ENCODE measurements around the gene C11orf65.
"Not testable (repeated sequence)": the region's sequence is repeated elsewhere in the genome, so short reads cannot be mapped to it uniquely, and the experiment has no call there.

C11orf65 gene

DNA sequence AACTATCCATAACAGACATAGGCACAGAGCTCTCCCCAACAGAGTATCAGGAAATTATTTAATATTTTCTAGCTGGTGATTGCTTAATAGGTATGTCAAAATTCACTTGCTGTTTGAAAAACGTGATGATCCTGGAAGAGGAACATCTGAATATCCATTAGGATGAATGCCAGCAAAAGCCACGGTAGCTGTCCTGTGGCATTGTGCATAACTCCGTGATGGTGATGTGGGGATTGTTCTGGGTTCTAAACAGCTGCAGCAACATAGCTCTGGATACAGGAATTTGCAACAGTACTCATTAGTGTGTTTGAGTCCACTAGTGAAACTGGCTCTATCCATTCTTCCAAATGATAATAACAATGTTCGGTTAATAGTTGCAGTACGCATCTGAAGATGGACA is 78.8 kb downstream of the C11orf65 start:
- Histone ChIP-seq H3K9me3 (no peaks in the 10 kb centered on the region), H3K4me3 (no peak overlapping the region), H3K9ac (no peak overlapping the region), H3K4me1 (peaks cover 13% of the 10 kb centered on the region), H4K20me1 (no peaks in the 10 kb centered on the region), H3K27me3 (no peaks in the 10 kb centered on the region), H3K4me2 (no peak overlapping the region), H3K36me3 (no peaks in the 10 kb centered on the region), H3K27ac (no peak overlapping the region)
- TF ChIP-seq Cebpa-rat (IDR thresholded peaks at IDR 0.05): no peak

DNA sequence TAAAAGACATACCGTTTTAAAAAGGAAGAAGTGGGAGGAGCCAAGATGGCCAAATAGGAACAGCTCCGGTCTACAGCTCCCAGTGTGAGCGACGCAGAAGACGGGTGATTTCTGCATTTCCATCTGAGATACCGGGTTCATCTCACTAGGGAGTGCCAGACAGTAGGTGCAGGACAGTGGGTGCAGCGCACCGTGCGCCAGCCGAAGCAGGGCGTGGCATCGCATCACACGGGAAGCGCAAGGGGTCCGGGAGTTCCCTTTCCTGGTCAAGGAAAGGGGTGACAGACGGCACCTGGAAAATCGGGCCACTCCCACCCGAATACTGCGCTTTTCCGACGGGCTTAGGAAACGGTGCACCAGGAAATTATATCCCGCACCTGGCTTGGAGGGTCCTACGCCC is 93.8 kb downstream of the C11orf65 start:
- not testable (repeated sequence) for H4K20me1 ChIP-seq, H3K4me1 ChIP-seq, H3K9me3 ChIP-seq, H3K27ac ChIP-seq, H3K9ac ChIP-seq, H3K4me2 ChIP-seq, H3K27me3 ChIP-seq, H3K36me3 ChIP-seq, H3K4me3 ChIP-seq

DNA sequence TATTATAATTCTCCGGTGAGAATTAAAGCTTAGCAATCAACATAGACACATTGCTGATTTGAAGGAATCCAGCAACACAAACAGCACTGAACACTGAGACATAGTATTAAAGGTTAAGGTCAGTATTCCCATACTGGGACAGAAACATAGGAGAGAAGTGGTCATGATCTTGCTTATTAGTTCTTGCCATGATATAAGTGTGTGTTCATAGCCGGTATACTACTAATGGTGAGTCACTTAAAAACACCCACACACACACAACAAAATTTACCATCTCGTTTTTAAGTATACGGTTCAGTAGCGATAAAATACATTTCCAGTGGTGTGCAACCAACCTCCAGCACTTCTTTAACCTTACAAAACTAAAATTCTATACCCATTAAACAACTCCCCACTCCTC is 96.3 kb downstream of the C11orf65 start:
- no peak overlapping the region for H3K27ac ChIP-seq
- H4K20me1 ChIP-seq: no peaks in the 10 kb centered on the region
- no peak for TF ChIP-seq Cebpa-rat (IDR thresholded peaks at IDR 0.05)
- H3K9ac ChIP-seq: no peak overlapping the region
- H3K27me3 ChIP-seq: no peaks in the 10 kb centered on the region
- no peak overlapping the region for H3K4me2 ChIP-seq
- H3K4me1 ChIP-seq: no peaks in the 10 kb centered on the region
- H3K4me3 ChIP-seq: no peak overlapping the region
- H3K9me3 ChIP-seq: peaks cover 9% of the 10 kb centered on the region
- H3K36me3 ChIP-seq: peaks cover 14% of the 10 kb centered on the region

DNA sequence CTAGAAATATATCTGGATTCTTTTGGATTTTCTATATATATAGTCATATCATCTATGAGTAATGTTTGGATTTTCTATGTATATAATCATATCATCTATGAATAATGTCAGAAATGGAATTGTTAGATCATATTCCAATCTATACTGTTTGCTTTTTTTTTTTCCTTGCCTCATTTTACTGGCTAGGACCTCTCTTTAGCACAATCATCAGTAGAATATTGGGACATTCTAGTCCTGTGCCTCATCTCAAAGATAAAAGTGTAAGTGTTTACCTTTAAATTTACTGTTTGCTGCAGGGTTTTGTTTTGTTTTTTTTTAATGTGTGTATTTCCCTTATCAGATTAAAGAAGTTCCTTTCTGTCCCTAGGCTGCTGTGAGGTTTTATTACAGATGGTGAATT is 97.0 kb downstream of the C11orf65 start:
- H4K20me1 ChIP-seq: no peaks in the 10 kb centered on the region
- no peak overlapping the region for H3K4me2 ChIP-seq

DNA sequence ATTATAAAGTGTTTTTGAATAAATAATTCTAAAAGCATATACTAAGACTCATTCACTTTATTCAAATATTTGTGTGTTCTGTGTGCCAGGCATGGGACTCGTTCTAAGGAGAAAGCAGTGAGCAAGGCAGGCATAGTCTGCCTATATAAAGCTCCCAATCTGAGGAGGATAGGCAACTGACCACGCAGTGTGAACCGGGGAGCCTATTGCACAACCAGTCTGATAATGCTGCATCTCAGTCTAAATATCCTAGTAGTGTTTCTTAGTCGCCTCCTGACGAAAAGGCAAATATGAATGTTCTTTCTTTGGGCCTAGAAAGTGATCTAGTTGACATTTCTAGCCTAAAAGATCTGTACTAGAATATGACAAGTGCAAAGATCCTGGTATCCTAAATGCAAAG is 98.3 kb downstream of the C11orf65 start:
- peaks cover 8% of the 10 kb centered on the region for H3K9me3 ChIP-seq
- H3K4me2 ChIP-seq: no peak overlapping the region
- H3K4me3 ChIP-seq: no peak overlapping the region
- H3K4me1 ChIP-seq: no peaks in the 10 kb centered on the region
- TF ChIP-seq Cebpa-rat (IDR thresholded peaks at IDR 0.05): no peak
- H3K27me3 ChIP-seq: no peaks in the 10 kb centered on the region
- H3K9ac ChIP-seq: no peak overlapping the region
- H3K36me3 ChIP-seq: peaks cover 32% of the 10 kb centered on the region
- H4K20me1 ChIP-seq: no peaks in the 10 kb centered on the region
- no peak overlapping the region for H3K27ac ChIP-seq

More for the DNA sequence above, 97.0 kb downstream of the C11orf65 start:
- no peak for TF ChIP-seq Cebpa-rat (IDR thresholded peaks at IDR 0.05)
- Histone ChIP-seq H3K36me3 (peaks cover 19% of the 10 kb centered on the region), H3K4me1 (no peaks in the 10 kb centered on the region), H3K9ac (no peak overlapping the region), H3K9me3 (peaks cover 9% of the 10 kb centered on the region), H3K4me3 (no peak overlapping the region), H3K27me3 (no peaks in the 10 kb centered on the region), H3K27ac (no peak overlapping the region)

DNA sequence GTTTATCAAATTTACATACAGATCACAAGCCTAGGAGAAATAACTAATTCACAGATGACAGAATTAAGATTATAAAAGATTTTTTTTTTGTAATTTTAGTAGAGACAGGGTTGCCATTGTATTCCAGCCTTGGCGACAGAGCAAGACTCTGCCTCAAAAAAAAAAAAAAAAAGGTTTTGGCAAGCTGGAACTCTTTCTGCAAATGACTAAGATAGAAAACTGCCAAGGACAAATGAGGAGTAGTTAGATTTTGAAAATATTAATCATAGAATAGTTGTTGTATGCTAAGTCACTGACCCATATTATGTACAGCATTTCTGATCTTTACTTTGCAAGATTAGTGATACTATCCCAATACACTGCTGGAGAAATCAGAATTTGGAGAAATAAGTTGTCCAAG is 99.2 kb downstream of the C11orf65 start:
- Histone ChIP-seq H3K9ac (no peak overlapping the region), H4K20me1 (no peaks in the 10 kb centered on the region), H3K9me3 (no peaks in the 10 kb centered on the region), H3K4me3 (no peak overlapping the region), H3K36me3 (peaks cover 32% of the 10 kb centered on the region), H3K4me1 (no peaks in the 10 kb centered on the region), H3K4me2 (no peak overlapping the region), H3K27me3 (no peaks in the 10 kb centered on the region), H3K27ac (no peak overlapping the region)
- TF ChIP-seq Cebpa-rat (IDR thresholded peaks at IDR 0.05): no peak

DNA sequence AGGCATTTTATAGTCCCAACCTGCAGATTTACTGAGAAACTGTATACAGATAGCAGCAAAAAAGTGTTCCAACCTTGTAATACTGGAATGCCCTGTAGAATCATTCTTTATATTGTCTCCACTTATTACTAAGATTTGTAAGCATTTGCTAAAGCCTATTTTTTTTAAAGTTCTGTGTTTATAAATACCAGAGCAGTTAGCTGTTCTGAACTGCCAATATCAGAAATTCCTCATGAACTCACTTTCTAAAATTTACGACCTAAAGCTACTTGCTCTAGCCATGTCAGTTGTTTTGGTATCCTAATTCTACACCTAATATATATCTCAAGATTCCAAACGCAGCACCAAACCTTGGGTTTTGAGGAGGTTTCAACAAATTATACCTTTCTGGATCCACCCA is 103.2 kb downstream of the C11orf65 start:
- peaks cover 32% of the 10 kb centered on the region for H3K36me3 ChIP-seq
- no peak for TF ChIP-seq Cebpa-rat (IDR thresholded peaks at IDR 0.05)
- no peak overlapping the region for H3K4me2 ChIP-seq
- no peaks in the 10 kb centered on the region for H3K4me1 ChIP-seq
- H3K27me3 ChIP-seq: no peaks in the 10 kb centered on the region
- H3K27ac ChIP-seq: no peak overlapping the region
- no peak overlapping the region for H3K9ac ChIP-seq
- H4K20me1 ChIP-seq: no peaks in the 10 kb centered on the region
- H3K4me3 ChIP-seq: no peak overlapping the region
- no peaks in the 10 kb centered on the region for H3K9me3 ChIP-seq

DNA sequence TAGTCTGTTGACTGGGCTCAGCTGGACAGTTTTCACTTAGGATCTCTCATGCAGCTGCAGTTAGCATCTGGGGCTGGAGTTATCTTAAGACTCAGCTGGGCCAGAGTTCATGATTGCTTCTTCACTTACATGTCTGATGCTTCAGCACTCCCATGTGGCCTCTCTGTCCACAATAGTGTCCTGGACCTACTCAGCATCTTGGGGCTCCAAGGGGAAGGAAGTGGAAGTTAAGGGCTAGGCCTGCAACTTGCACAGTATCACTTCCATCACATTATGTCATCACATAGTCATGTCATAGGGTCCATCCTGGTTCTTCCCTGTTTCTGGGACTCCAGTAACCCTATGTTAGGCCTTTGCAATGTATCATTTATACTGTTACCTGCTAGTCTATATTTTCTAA is 115.9 kb downstream of the C11orf65 start:
- H3K4me2 ChIP-seq: no peak overlapping the region
- TF ChIP-seq Cebpa-rat (IDR thresholded peaks at IDR 0.05): no peak
- H3K9me3 ChIP-seq: peaks cover 8% of the 10 kb centered on the region; the same call in 1 of the 2 replicates
- no peaks in the 10 kb centered on the region for H4K20me1 ChIP-seq
- H3K36me3 ChIP-seq: peaks cover 88% of the 10 kb centered on the region
- no peak overlapping the region for H3K9ac ChIP-seq
- no peak overlapping the region for H3K4me3 ChIP-seq
- no peak overlapping the region for H3K27ac ChIP-seq
- no peaks in the 10 kb centered on the region for H3K4me1 ChIP-seq
- no peaks in the 10 kb centered on the region for H3K27me3 ChIP-seq

DNA sequence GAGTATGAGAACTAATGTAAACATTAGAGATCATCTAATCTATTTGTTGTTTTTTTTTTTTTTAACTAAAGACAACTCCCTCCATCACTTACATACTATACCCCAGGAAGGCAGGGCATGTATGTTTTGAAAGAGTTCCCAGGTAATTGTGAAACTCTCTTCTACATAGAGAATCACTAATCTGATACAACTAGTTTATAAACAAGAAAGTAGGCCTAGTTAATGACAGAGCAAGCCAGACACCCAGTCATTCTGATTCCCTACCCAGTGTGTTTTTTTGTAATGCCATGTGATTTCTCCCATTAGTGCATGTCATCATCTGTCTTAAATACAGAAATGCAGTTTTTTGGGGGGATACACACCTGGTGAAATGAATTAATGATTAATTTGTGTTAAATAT is 120.9 kb downstream of the C11orf65 start:
- no peak overlapping the region for H3K9ac ChIP-seq
- H3K27ac ChIP-seq: no peak overlapping the region
- H3K36me3 ChIP-seq: peaks cover 50% of the 10 kb centered on the region
- no peaks in the 10 kb centered on the region for H3K9me3 ChIP-seq
- no peaks in the 10 kb centered on the region for H3K4me1 ChIP-seq
- no peaks in the 10 kb centered on the region for H4K20me1 ChIP-seq
- no peak for TF ChIP-seq Cebpa-rat (IDR thresholded peaks at IDR 0.05)
- no peak overlapping the region for H3K4me3 ChIP-seq
- H3K27me3 ChIP-seq: no peaks in the 10 kb centered on the region
- no peak overlapping the region for H3K4me2 ChIP-seq

DNA sequence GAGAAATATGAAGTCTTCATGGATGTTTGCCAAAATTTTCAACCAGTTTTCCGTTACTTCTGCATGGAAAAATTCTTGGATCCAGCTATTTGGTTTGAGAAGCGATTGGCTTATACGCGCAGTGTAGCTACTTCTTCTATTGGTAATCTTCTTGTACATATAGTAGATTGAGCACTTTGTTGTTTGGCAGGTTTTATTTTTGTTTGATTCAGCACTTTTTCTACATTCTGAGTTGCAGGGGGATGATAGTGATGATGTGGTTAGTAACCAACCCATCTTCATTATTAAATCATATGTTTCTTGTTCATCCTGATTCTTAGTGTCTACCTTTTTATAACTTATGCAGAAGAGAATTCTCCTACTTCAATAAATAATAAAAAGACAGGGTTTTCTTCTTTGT is 121.6 kb downstream of the C11orf65 start:
- Histone ChIP-seq H3K9me3 (no peaks in the 10 kb centered on the region), H3K9ac (no peak overlapping the region), H3K27ac (no peak overlapping the region), H3K27me3 (no peaks in the 10 kb centered on the region), H4K20me1 (no peaks in the 10 kb centered on the region), H3K4me3 (no peak overlapping the region), H3K4me2 (no peak overlapping the region), H3K4me1 (no peaks in the 10 kb centered on the region), H3K36me3 (peaks cover 44% of the 10 kb centered on the region)
- TF ChIP-seq Cebpa-rat (IDR thresholded peaks at IDR 0.05): no peak

DNA sequence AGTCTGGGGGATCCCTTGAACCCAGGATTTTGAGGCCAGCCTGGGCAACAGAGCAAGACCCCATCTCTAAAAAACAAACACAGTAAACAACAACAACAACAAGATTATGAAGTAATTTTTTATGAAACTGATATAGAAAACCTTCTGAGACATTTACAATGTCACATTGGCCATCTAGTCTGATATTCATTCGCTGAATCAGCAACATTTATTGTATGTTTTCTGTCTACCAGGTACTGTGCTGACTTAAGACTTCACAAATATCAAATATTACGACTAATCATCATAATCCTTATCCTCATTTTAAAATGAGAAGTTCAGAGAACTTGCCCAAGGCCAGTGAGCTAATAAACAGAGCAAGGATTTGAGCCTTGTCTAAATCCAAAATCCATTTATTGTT is 123.6 kb downstream of the C11orf65 start:
- Histone ChIP-seq H4K20me1 (no peaks in the 10 kb centered on the region), H3K4me2 (no peak overlapping the region), H3K36me3 (peaks cover 27% of the 10 kb centered on the region), H3K9me3 (no peaks in the 10 kb centered on the region), H3K4me3 (no peak overlapping the region), H3K4me1 (no peaks in the 10 kb centered on the region), H3K27me3 (no peaks in the 10 kb centered on the region), H3K9ac (no peak overlapping the region), H3K27ac (no peak overlapping the region)
- TF ChIP-seq Cebpa-rat (IDR thresholded peaks at IDR 0.05): no peak

All from BLaER1 (cell line).